Fibroblast of the conjunctiva (primary cell): ENCODE measurements around the gene MSLN.
"Not testable (repeated sequence)": the region's sequence is repeated elsewhere in the genome, so short reads cannot be mapped to it uniquely, and the experiment has no call there.

ENCODE experiments used
- DNase-seq: peaks from one replicate; pipeline ENCODE4 v3.0.0-alpha.2; 2010; ENCODE audit warnings: low read depth

The MSLN gene

DNA sequence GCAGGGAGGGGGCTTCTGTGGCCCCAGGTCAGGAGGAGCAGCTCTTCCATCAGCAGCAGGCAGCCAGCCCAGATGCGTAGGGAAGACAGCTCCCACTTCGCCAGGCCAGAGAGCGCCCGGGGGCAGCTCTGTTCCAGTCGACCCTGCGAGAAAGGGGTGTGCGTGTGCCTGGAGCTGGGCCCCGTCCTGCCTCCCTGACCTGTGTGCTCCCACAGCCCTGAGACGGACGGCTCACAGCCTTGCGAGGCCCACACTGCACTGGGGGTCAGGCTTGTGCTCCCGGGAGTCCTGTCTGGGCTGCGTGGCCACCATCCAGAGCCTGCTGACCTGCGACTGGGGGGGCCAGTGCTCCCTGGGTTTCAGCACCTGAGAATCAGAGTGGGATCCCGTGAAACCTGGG, 469 bp upstream of the MSLN start:
- DNase-seq = no peak

GRCh38 chr16:761625-762513, 1.3 kb downstream of the MSLN start:
- DNase-seq = no peak

DNA sequence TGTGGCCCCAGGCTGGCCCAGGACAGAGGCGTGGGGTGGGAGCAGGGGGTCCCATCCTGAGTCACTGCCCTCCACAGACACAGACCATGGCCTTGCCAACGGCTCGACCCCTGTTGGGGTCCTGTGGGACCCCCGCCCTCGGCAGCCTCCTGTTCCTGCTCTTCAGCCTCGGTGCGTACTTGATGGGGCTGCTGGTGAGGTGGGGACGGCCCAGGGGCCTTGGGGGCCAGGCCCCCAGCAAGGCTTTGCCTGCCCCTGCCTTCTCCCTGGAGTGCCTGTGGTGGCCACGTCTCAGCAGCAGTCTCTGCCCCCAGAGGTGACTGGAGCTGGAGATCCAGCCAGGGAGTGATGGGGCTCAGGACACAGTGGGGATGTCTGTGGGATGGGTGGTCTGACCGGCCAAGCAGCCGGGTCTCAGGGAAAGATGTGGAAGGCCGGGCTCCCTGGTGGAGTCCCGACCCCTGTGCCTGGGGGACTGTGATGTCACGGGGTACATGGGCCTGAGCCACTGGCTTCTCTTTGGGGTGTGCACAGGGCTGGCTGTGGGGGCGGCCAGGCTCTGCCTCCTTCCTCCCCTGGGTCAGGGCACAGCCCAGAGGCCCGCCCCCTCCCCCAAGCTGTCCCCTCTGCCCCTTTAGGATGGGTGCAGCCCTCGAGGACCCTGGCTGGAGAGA, 2.2 kb downstream of the MSLN start:
- no peak for DNase-seq

DNA sequence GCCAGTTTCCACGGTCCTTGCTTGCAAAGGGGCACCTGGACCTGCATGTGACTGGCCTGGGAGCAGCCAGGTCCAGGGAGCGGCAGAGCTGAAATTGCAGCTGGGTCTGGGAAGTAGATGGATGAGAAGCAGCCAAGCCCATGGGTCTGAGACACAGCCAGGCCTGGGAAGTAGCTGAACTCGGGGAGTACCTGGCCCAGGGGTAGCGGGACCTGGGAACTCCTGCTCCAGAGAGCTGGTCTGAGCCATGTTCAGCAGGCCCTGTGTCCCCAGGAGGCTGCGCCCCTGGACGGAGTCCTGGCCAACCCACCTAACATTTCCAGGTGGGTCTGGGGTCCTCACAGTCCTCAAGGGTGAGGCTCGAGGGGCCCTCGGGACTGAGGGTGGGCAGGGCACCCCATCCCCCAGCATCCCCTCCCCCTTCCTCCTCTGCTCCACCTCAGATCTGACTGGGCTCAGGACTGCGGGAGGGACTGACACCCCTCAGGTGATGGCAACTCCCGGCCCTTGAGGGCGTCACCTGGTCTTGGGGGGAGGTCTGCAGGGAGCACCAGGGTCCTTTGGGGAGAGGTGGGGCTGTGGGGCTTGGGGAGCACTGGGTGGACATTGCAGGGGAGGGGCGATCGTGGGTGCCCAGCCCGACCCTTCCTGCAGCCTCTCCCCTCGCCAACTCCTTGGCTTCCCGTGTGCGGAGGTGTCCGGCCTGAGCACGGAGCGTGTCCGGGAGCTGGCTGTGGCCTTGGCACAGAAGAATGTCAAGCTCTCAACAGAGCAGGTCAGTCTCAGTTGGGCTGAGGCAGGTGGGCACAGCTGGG, 3.0 kb downstream of the MSLN start:
- no peak for DNase-seq

GRCh38 chr16:764184-764750, 3.7 kb downstream of the MSLN start:
- no peak for DNase-seq

GRCh38 chr16:764848-765487, 4.4 kb downstream of the MSLN start:
- DNase-seq = no peak

GRCh38 chr16:765488-765865, 4.9 kb downstream of the MSLN start:
- DNase-seq = no peak

- no peak for DNase-seq
These were observed 5.7 kb downstream of the MSLN start for GRCh38 chr16:766008-766819.

DNA sequence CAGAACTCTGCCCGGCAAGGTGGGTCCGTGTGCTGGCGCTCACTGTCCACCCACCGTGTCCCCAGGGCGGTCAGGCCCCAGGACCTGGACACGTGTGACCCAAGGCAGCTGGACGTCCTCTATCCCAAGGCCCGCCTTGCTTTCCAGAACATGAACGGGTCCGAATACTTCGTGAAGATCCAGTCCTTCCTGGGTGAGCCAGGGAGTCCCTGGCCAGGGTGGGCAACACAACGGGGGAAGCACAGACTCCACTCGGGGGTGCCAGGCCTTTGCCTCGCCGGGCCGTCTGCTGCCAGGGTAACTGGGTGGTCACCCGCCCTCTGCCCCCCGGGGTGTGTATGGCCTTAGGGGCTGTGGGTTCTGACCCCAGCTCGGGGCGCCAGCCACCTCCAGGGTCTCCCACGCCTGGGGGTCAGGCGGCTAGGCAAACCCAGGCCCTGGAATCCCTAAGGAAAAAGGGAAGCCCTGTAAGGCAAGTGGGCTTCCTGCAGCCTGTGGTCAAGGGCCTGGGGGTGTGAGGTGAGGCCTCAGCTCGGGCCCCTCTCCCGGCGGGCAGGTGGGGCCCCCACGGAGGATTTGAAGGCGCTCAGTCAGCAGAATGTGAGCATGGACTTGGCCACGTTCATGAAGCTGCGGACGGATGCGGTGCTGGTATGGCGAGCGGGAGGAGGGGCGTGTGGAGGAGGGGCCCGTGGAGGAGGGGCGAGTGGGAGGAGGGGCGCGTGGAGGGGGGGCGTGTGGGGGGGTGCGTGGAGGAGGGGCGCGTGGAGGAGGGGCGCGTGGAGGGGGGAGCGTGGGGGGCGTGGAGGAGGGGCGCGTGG, 6.5 kb downstream of the MSLN start:
- no peak for DNase-seq

GRCh38 chr16:767743-768235, 7.3 kb downstream of the MSLN start:
- no peak for DNase-seq

GRCh38 chr16:768428-768827, 7.9 kb downstream of the MSLN start:
- DNase-seq = no peak

GRCh38 chr16:769184-769784, 8.8 kb downstream of the MSLN start:
- no peak for DNase-seq

- no peak for DNase-seq
These were observed 9.4 kb downstream of the MSLN start for GRCh38 chr16:769934-770333.

- no peak for DNase-seq
These were observed 9.9 kb downstream of the MSLN start for GRCh38 chr16:770411-770810.

DNA sequence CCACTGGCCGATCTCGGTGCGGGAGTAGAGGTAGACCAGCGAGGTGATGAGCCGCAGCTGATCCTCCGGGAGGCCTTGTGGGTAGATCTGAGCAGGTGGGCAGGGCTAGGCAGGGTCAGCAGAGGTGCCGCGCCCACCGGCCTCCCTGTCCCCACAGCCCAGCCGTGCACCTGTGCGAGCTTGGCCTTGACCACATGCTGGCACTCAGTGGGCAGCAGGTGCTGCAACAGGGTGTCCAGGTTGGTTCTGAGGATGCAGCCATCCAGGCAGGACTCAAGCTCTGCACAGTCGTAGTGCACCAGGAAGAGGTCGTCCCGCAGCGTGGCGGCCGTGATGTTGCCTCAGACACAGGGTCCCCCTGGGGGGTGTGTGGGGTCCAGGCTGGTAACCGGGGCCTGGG, 12.4 kb downstream of the MSLN start:
- no peak for DNase-seq

GRCh38 chr16:774086-775001, 13.8 kb downstream of the MSLN start:
- DNase-seq = no peak

DNA sequence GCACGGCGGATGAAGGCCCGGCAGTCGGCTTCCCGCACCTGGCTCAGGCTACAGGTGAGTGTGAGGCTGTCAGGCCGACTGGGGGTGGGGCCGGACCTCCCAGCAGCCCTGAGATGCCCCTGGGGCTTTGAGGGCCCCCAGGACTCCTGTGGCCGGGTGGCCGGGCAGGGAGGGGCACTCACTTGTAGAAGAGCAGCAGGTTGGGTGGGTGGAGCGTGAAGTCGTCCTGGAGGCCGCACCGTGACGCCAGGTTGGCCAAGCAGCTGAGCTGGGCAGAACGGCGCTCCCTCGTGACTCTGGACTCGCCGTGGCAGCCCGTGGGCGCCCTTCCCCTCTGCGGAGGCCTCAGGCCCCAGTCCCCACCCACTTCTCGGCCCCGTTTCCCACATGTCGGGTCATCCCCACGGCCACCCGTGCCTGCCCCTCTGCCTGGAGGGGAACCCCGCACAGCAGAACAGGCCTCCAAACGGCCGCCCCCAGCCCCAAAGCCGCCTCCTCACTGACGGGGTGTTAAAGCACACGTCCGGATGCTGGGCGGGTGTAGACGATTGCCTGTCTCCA, 14.8 kb downstream of the MSLN start:
- DNase-seq = no peak

DNA sequence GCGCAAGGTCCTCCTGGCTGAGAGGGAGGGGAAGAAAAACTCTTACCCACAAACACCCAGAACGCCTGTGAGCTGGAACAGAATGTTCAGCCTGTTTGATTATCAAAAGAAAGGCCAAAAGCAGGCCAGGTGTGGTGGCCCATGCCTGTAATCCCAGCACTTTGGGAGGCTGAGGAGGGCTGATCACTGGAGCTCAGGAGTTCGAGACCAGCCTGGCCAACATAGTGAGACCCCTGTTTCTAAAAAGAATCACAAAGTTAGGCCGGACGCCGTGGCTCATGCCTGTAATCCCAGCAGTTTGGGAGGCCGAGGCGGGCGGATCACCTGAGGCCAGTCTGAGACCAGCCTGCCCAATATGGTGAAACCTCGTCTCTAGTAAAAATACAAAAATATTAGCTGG, 15.8 kb downstream of the MSLN start:
- DNase-seq = not testable (repeated sequence)
